Kidney (tissue), 14 donors: ENCODE data around the gene JAKMIP3. TPM values are rescaled to one million over a fixed set of nuclear protein-coding genes. Genes with fewer than 3 reads are reported as not detected.

Experiments used
- DNase-seq, 5 donors: peaks; one replicate each; pipeline ENCODE4 v3.0.0-alpha.2; 2013 to 2020
- FAIRE-seq: peaks from 2 replicates; lab custom pipeline; 2012; peaks lifted over from hg19 to GRCh38; lab: Jason Lieb, UNC
- H3K27ac ChIP-seq, 2 donors: one replicate each; pipeline ENCODE4 v1.7.0; 2013; ENCODE audit warnings: low read depth in 2 of 2, low read length in 2 of 2, inconsistent platforms in 1 of 2
- H3K27me3 ChIP-seq: one replicate; pipeline ENCODE4 v1.7.1; 2013; ENCODE audit warnings: low read length, inconsistent platforms; ENCODE audit not compliant: control insufficient read depth, insufficient read depth
- H3K36me3 ChIP-seq, 3 donors: one replicate each; pipeline versions ENCODE4 v1.7.0 to v1.7.1; 2013; ENCODE audit warnings: low read length in 3 of 3, control low read depth in 1 of 3, inconsistent platforms in 1 of 3; ENCODE audit not compliant: insufficient read depth in 3 of 3, control insufficient read depth in 2 of 3
- H3K4me1 ChIP-seq, 3 donors: one replicate each; pipeline versions ENCODE4 v1.7.0 to v1.7.1; 2013; ENCODE audit warnings: low read length in 3 of 3, inconsistent platforms in 1 of 3, low read depth in 1 of 3; ENCODE audit not compliant: control insufficient read depth in 2 of 3, insufficient read depth in 2 of 3
- H3K4me3 ChIP-seq, 3 donors: one replicate each; pipeline versions ENCODE4 v1.7.0 to v1.8.1; 2013; ENCODE audit warnings: low read length in 3 of 3, control low read depth in 1 of 3, inconsistent platforms in 1 of 3
- H3K9ac ChIP-seq, 3 donors: one replicate each; pipeline versions ENCODE4 v1.7.0 to v1.7.1; 2013; ENCODE audit warnings: low read length in 3 of 3, control low read depth in 1 of 3, inconsistent platforms in 1 of 3
- H3K9me3 ChIP-seq, 3 donors: one replicate each; pipeline versions ENCODE4 v1.7.0 to v1.7.1; 2013; ENCODE audit warnings: low read length in 3 of 3, control low read depth in 1 of 3, inconsistent platforms in 1 of 3; ENCODE audit not compliant: control insufficient read depth in 2 of 3, insufficient read depth in 1 of 3
- CTCF ChIP-seq: IDR thresholded peaks from 3 replicates; pipeline ENCODE4 v1.5.1; 2012; ENCODE audit warnings: mild to moderate bottlenecking, moderate library complexity, borderline replicate concordance; ENCODE audit not compliant: insufficient read depth; ENCODE audit errors: extremely low read depth
- intact Hi-C: fragments of 100-400 bp; cut with DNase I; formaldehyde crosslinking; loops from one replicate; pipeline ENCODE4 v1.11.1; 2022
- polyA plus RNA-seq: library from polyadenylated mRNA; stranded (reverse); fragments of 350-450 nt; fragmentation: Illumina TruSeq; extraction: RNeasy Lipid Tissue Mini Kit (QIAGEN cat#74804); gene quantifications from one replicate; pipeline ENCODE4 v1.2.3, GENCODE V29; 2014; ENCODE audit warnings: low read depth, low replicate concordance; ENCODE audit not compliant: insufficient read depth
- total RNA-seq: library from RNA; stranded (reverse); fragmentation: NEBNext Ultra II Directional; extraction: Animal tissue kit (Norgen Biotek cat#: 25700); gene quantifications from one replicate; pipeline ENCODE4 v1.2.1, GENCODE V29; 2021
- donor health status: control.
- donor health status: control.
- donor health status: control.
- donor health status: control.
- donor health status: control.
- donor health status: DM: yes; HTN: yes; CAD: no.
- donor health status: Normal renal cell carcinoma (clear cell type).

Gene JAKMIP3
- total and polyA plus RNA-seq, 2 donors from 2014 or later: 0.13 to 0.16 TPM

- FAIRE-seq (no peak), DNase-seq (peak in 2 of 5 donors; percentile 5 to 51)
- TF ChIP-seq CTCF: no peak
- Histone ChIP-seq H3K9ac (no peak overlapping the region), H3K27ac (no peak overlapping the region), H3K4me1 (no peaks in the 10 kb centered on the region), H3K9me3 (no peaks in the 10 kb centered on the region), H3K4me3 (no peak overlapping the region), H3K27me3 (no peaks in the 10 kb centered on the region), H3K36me3 (no peaks in the 10 kb centered on the region)
- intact Hi-C loops: no loop called here
These were observed 38.3 kb downstream of the JAKMIP3 start for GRCh38 chr10:132104062-132104461.

DNA sequence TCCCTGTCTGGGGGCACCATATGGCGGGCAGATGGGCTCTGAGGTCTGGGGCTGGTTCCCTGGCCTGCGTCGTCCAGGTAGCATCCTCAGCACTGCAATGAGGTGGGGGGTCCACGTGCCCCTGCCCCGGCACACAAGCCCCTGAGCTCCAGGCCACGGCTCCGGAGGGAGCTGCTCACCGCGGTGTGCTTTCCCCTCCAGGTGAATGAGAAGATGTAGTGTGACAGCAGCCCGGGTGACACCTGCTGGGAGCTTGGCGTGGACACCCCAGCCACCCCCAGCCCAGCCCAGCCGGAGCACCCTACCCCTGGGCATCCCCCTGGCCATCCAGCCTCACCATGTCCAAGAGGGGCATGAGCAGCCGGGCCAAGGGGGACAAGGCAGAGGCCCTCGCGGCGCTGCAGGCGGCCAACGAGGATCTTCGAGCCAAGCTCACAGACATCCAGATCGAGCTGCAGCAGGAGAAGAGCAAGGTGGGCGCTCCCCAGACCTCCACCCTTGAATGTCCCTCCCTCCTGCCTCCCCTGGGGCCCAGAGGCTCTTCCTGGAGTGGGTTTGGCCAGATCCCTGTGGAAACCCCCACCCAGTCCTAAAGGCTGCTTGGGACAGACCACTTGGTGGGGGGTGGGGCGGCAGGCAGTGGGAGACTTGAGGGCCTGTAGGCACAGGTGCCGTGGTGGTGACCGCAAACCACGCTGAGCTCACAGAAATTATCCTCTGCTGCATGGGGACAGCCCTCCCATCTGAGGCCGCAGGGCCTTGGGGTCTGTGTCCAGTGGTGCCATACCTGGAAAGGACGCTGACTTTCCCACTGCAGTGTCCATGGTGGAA, 38.9 kb downstream of the JAKMIP3 start:
- intact Hi-C loops: no loop called here
- no peak overlapping the region for H3K4me3 ChIP-seq
- H3K4me1 ChIP-seq: no peaks in the 10 kb centered on the region
- H3K27ac ChIP-seq: no peak overlapping the region
- H3K9me3 ChIP-seq: no peaks in the 10 kb centered on the region
- DNase-seq (peak in 2 of 5 donors; percentile 7 to 64), FAIRE-seq (no peak)
- no peaks in the 10 kb centered on the region for H3K36me3 ChIP-seq
- no peak overlapping the region for H3K9ac ChIP-seq
- H3K27me3 ChIP-seq: no peaks in the 10 kb centered on the region
- TF ChIP-seq CTCF: no peak

- FAIRE-seq: no peak
- intact Hi-C loops: no loop called here
- TF ChIP-seq CTCF: no peak
- H3K27me3 ChIP-seq: no peaks in the 10 kb centered on the region
- H3K36me3 ChIP-seq: no peaks in the 10 kb centered on the region
- H3K27ac ChIP-seq: no peak overlapping the region
- no peak overlapping the region for H3K4me3 ChIP-seq
- no peak overlapping the region for H3K9ac ChIP-seq
- DNase-seq: peak in 2 of 5 donors; percentile 3 to 26
- no peaks in the 10 kb centered on the region for H3K4me1 ChIP-seq
- no peaks in the 10 kb centered on the region for H3K9me3 ChIP-seq
These were observed 39.7 kb downstream of the JAKMIP3 start for GRCh38 chr10:132105302-132105995.
